ENCODE data around the gene NEU3.
"Not testable (repeated sequence)": the region's sequence is repeated elsewhere in the genome, so short reads cannot be mapped to it uniquely, and the experiment has no call there.

Gene NEU3

GRCh38 chr11:75029836-75030631, 41.3 kb downstream of the NEU3 start:
- no peak for DNase-seq (ENCODE audit: low read depth in 2 of 2)

- DNase-seq (ENCODE audit: low read depth in 2 of 2) = no peak
These were observed 42.6 kb downstream of the NEU3 start for GRCh38 chr11:75031224-75031753.

- DNase-seq (ENCODE audit: low read depth in 2 of 2) = peak; percentile 65 to 67
These were observed 43.2 kb downstream of the NEU3 start for GRCh38 chr11:75031771-75032549.

GRCh38 chr11:75032550-75032935, 43.8 kb downstream of the NEU3 start:
- DNase-seq (ENCODE audit: low read depth in 2 of 2) = no peak

GRCh38 chr11:75033916-75034315, 45.2 kb downstream of the NEU3 start:
- DNase-seq (ENCODE audit: low read depth in 2 of 2) = no peak

GRCh38 chr11:75035256-75035655, 46.5 kb downstream of the NEU3 start:
- no peak for DNase-seq (ENCODE audit: low read depth in 2 of 2)

GRCh38 chr11:75035911-75036565, 47.3 kb downstream of the NEU3 start:
- no peak for DNase-seq (ENCODE audit: low read depth in 2 of 2)

GRCh38 chr11:75040167-75040770, 51.5 kb downstream of the NEU3 start:
- DNase-seq (ENCODE audit: low read depth in 2 of 2) = no peak

- DNase-seq (ENCODE audit: low read depth in 2 of 2) = no peak
These were observed 52.5 kb downstream of the NEU3 start for GRCh38 chr11:75041263-75041662.

- DNase-seq (ENCODE audit: low read depth in 2 of 2) = not testable (repeated sequence)
These were observed 53.1 kb downstream of the NEU3 start for GRCh38 chr11:75041821-75042220.

- not testable (repeated sequence) for DNase-seq (ENCODE audit: low read depth in 2 of 2)
These were observed 55.8 kb downstream of the NEU3 start for GRCh38 chr11:75044381-75045170.

- DNase-seq (ENCODE audit: low read depth in 2 of 2) = not testable (repeated sequence)
These were observed 57.9 kb downstream of the NEU3 start for GRCh38 chr11:75046668-75047067.

- DNase-seq (ENCODE audit: low read depth in 2 of 2) = no peak
These were observed 58.5 kb downstream of the NEU3 start for GRCh38 chr11:75047191-75047590.

- DNase-seq (ENCODE audit: low read depth in 2 of 2) = not testable (repeated sequence)
These were observed 61.0 kb downstream of the NEU3 start for GRCh38 chr11:75049501-75050266.

- no peak for DNase-seq (ENCODE audit: low read depth in 2 of 2)
These were observed 61.8 kb downstream of the NEU3 start for GRCh38 chr11:75050516-75050915.

- DNase-seq (ENCODE audit: low read depth in 2 of 2) = no peak
These were observed 62.3 kb downstream of the NEU3 start for GRCh38 chr11:75051043-75051442.

GRCh38 chr11:75052457-75052856, 63.7 kb downstream of the NEU3 start:
- DNase-seq (ENCODE audit: low read depth in 2 of 2) = no peak

GRCh38 chr11:75055511-75055910, 66.8 kb downstream of the NEU3 start:
- no peak for DNase-seq (ENCODE audit: low read depth in 2 of 2)

- DNase-seq (ENCODE audit: low read depth in 2 of 2) = no peak
These were observed 68.1 kb downstream of the NEU3 start for GRCh38 chr11:75056814-75057213.

- no peak for DNase-seq (ENCODE audit: low read depth in 2 of 2)
These were observed 70.6 kb downstream of the NEU3 start for GRCh38 chr11:75059299-75059698.

Data from stimulated activated CD4-positive, alpha-beta T cell treated with anti-CD3 and anti-CD28 coated beads, Interleukin-4, amount 100 ng/mL, for 48 hours (primary cell).